Measurements from ENCODE around the gene LSR. TPM values are rescaled to one million over a fixed set of nuclear protein-coding genes. Genes with fewer than 3 reads are reported as not detected.

The LSR gene
- total RNA-seq, 1 donor from 2014 or later, result 2.0 TPM

DNA sequence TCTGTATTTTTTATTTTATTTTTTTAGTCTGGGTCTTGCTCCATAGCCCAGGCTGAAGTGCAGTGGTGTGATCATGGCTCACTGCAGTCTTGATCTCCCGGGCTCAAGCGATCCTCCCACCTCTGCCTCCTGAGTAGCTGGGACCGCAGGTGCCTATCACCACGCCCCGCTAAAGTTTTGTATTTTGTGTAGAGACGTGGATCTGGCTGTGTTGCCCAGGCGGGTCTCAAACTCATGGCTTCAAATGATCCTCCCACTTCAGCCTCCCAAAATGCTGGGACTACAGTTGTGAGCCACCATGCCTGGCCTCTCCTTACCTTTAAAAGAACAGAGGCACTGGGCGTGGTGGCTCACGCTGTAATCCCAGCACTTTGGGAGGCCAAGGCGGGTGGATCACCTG, 38.9 kb downstream of the LSR start:
- no peak for DNase-seq

DNA sequence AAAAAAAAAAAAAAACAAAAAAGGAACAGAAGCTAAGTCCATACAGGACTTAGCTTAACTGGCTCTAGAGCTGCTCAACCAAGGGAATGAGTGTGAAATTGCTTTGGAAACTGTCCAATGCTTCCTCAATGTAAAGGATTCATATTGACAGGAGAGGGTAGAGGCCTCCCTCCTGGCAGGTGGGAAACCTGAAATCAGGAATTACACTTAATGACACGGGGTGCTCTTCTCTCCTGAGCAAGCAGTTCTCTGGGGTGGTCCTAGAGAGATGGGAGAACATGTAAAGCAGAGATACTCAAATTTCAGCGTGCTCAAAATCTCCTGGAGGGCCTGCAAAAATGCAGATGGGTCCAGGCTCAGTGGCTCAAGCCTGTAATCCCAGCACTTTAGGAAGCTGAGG, 39.5 kb downstream of the LSR start:
- no peak for DNase-seq

GRCh38 chr19:35288906-35289305, 40.1 kb downstream of the LSR start:
- DNase-seq, result no peak

DNA sequence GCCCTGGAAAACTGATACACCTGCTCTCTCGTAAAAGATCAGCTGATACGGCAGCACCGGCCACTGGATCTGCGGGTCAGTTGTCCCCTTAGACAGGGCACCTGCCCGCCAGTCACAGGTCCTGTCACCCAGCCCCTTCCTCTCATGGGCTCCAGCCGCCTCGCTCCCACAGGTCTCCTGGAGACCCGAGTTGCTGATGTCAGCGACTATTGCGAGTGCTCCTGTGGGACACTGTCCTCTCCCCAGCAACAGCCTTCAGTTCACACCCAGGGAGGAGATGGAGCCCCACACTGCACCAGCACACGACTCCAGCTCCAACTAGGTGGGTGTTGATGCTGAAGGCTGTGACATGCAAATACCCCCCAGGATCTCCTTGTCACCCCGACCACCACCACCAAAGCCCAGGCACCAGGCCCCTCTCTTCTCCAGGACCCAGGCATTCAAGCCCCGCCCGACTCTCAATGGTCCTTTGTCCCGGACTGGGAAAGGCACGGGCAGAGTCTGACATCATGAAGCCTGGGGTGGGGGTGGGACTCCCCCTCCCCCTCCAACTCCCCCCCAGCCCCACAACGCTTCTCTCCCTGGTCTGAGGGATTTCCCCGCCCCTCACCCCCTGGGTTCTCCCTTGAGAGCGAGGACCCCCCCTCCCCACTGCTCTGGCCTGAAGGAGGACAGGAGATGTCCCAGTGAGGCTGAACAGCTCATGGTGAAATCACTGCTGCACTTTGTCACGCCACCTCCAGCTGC, 41.8 kb downstream of the LSR start:
- no peak for DNase-seq

- DNase-seq, result no peak
Observed at GRCh38 chr19:35291259-35291658, 42.5 kb downstream of the LSR start.

- DNase-seq, result no peak
Observed at GRCh38 chr19:35291916-35292315, 43.1 kb downstream of the LSR start, which contains the start of gene MAG. Gene MAG, plus strand, starts transcription at chr19:35292161. Its CDS starts 3,248 bp downstream, at chr19:35295409.

DNA sequence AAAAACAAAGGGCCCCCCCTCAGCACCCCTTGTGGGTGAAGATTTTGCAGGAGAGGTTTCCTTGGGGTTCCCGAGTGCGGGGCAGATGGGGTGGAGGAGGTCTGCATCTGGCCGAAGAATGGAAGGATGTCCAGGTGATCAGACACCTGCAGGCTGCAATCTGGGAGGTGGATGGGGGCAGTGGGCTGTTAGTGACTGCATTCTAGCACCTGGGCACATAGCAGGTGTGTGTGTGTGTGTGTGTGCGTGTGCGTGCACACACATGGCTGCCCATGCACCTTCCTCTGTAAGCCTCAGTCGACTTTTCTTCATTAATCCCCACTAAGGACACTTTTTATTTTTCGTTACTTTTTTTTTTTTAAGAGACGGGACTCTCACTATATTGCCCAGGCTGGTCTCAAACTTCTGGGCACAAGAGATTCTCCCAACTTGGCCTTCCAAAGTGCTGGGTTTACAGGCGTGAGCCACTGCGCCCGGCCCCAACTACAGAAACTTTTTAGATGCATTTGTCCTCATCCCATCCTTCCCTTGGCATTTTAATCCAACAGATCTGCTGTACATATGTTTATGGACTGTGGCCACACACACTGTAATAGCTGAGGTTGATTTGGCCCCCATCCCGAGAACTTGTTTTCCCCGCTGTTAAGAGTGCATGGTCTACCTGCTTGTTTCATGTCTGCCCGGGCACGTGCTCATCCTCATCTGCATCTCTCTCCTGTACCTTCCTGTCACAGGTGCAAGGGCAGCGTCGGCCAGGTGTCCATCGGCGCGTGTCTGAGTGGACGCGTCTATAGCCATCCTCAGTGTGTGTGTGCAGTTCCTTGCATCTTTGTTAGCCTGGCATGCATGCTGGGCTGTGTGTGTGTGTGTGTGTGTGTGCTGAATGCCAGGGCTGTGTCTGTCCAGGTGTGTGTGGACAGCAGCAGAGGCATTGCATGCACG, 43.9 kb downstream of the LSR start:
- no peak for DNase-seq

DNA sequence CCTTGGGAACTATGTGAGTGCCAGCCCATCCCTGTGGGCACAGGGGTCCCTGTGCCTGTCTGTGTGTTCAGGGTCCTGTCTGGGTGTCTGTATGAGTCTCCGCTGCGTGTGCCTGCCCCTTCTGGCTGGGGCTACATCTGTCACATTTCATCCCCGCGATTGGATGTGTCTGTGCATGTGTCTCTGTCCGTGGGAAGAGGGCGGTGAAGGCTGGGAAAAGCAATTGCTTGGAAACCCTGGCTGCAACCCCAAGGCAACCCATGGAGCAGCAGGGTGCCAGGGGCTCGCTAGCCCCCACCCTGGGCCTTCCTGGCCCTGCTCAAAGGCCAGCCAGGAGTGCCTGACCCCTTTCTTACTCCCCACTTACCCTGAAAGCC, 44.5 kb downstream of the LSR start:
- DNase-seq, result no peak

GRCh38 chr19:35293808-35294207, 45.0 kb downstream of the LSR start:
- DNase-seq, result no peak

GRCh38 chr19:35294328-35294727, 45.5 kb downstream of the LSR start:
- no peak for DNase-seq

- DNase-seq, result no peak
Observed at GRCh38 chr19:35294859-35295791, 46.3 kb downstream of the LSR start.

DNA sequence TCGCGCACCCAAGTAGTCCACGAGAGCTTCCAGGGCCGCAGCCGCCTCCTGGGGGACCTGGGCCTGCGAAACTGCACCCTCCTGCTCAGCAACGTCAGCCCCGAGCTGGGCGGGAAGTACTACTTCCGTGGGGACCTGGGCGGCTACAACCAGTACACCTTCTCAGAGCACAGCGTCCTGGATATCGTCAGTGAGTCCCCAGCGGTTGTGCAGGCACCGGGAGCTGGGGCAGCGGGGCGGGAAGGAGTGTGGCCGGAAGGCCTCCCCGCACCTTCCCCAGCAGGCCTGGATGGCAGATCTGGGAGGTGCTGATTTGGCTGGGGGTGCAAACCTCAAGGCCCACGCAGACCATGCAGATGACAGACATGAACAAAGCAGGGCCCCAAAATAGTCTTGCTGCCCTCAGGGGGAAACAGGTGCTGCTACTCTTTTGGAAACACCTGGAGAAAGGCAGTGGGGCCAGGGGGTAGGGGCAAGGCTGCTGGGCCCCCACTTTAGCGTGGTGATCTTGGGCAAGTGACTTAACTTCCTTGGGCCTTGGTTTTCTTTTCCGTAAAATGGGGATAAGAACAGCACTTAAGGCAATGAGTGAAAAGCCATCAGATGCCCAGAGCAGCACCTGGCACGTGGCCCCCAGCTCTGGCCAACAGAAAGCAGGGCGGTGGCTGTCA, 47.1 kb downstream of the LSR start:
- no peak for DNase-seq

GRCh38 chr19:35296644-35297514, 48.1 kb downstream of the LSR start:
- no peak for DNase-seq

GRCh38 chr19:35297515-35297848, 48.7 kb downstream of the LSR start:
- no peak for DNase-seq

DNA sequence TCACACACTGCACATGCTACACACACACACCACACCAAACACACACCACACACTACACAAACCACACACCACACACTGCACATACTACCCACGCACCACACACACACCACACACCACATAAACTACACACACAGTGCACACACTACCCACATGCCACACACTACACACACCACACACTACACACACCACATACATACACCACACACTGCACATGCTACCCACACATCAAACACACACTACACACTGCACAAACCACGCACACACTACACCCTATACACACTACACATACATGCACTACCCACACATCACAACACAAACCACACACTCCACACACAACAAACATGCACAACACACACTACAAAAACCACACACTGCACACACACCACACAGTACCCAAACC, 49.1 kb downstream of the LSR start:
- DNase-seq, result no peak

- no peak for DNase-seq
Observed at GRCh38 chr19:35298561-35298972, 49.8 kb downstream of the LSR start.

- peak; percentile 11 for DNase-seq
Observed at GRCh38 chr19:35299523-35300338, 50.9 kb downstream of the LSR start.

- no peak for DNase-seq
Observed at GRCh38 chr19:35300339-35300649, 51.5 kb downstream of the LSR start.

DNA sequence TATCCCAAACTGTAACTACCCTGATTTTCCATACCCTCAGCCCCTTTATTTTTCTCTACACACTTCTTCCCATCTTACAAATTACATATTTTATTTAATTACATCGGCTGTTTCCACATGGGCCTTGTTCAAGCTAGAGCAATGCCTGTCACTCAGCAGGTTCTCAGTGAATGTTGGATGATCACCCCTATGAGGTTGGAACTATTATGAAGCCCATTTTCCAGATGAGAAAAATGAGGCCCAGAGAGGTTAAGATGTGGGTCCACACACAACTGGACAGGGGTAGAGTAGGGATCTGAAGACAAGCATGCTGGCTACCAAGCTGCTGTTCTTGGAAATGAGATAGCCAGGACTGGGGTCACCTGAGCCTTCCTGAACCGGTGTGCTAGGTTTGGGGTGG, 53.2 kb downstream of the LSR start:
- no peak for DNase-seq

DNA sequence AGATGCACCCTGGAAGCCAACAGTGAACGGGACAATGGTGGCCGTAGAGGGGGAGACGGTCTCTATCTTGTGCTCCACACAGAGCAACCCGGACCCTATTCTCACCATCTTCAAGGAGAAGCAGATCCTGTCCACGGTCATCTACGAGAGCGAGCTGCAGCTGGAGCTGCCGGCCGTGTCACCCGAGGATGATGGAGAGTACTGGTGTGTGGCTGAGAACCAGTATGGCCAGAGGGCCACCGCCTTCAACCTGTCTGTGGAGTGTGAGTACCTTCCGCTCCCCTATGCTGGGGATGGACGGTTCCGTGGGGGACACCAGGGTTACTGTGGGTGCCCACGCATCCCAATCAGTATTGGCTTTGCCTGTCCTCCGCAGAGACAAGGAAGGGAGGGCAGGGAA, 53.6 kb downstream of the LSR start:
- no peak for DNase-seq
